Measurements from ENCODE around the gene CDH4. TPM values are rescaled to one million over a fixed set of nuclear protein-coding genes. Genes with fewer than 3 reads are reported as not detected.

Gene CDH4
- total RNA-seq, 4 donors from 2014 or later = 0.13 to 0.38 (median 0.21) TPM; not detected in 1

DNA sequence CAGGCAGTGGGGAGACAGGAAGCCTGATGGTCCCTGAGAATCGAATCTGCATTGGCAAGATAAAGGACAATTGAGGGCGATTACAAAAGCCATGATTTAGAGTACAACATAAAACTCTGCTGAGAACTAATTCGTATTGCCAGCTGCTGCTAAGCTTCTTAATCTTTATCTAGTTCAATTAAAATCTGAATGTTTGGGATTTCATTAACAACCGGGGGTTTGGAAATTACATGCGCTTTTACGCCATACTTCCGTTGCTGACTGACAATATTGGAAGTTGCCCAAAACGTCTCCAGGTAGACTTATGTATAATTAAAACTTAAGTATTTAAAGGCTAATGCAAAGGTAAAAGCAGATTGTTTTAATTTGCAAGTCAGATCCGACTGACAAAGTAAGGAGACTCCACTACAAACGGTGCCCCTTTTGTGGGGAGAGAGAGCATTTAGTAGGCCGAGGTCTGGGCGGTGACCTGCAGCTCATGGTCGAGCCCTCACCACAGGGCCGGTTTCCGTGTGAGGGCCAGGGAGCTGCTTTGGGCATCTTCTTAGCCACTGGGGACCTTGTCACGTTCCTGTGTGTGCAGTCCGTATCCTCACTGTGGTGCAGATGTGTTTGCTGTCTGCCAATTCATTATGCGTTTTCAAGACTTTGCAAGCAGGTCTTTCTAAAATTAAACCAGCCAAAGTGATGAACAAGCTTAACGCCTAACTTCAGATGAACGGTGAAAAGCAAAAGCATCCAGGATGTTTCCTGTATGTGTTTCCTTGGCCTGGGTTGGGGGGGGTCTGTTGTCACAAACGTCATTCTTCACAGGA, 49.9 kb downstream of the CDH4 start:
- Histone ChIP-seq H3K27me3 (peaks cover 0 to 8% (median 0%) of the 10 kb centered on the region in 4 donors), H3K4me1 (no peaks in the 10 kb centered on the region), H3K36me3 (no peaks in the 10 kb centered on the region), H3K27ac (no peak overlapping the region), H3K9me3 (no peaks in the 10 kb centered on the region), H3K4me3 (no peak overlapping the region)
- DNase-seq = no peak
- TF ChIP-seq CTCF (IDR thresholded peaks at IDR 0.05) (no peak), POLR2A (IDR thresholded peaks at IDR 0.05) (no peak)
- intact Hi-C loops (cut with DNase I) = no loop called here
- WGBS, 2 donors = 73 to 85% methylated on average over 19 to 21 of the region's 21 CpGs

- no peak for DNase-seq
- H3K4me3 ChIP-seq = no peak overlapping the region
- H3K27me3 ChIP-seq = peaks cover 0 to 21% (median 0%) of the 10 kb centered on the region in 4 donors
- TF ChIP-seq POLR2A (IDR thresholded peaks at IDR 0.05) = no peak
- TF ChIP-seq CTCF (IDR thresholded peaks at IDR 0.05) = no peak
- no peaks in the 10 kb centered on the region for H3K4me1 ChIP-seq
- no peak overlapping the region for H3K27ac ChIP-seq
- intact Hi-C loops (cut with DNase I) = no loop called here
- 88 to 92% methylated on average over 4 to 5 of the region's 8 CpGs for WGBS, 2 donors
- no peaks in the 10 kb centered on the region for H3K36me3 ChIP-seq
- H3K9me3 ChIP-seq = no peaks in the 10 kb centered on the region
Measured at GRCh38 chr20:61303217-61303616, 51.2 kb downstream of the CDH4 start.

DNA sequence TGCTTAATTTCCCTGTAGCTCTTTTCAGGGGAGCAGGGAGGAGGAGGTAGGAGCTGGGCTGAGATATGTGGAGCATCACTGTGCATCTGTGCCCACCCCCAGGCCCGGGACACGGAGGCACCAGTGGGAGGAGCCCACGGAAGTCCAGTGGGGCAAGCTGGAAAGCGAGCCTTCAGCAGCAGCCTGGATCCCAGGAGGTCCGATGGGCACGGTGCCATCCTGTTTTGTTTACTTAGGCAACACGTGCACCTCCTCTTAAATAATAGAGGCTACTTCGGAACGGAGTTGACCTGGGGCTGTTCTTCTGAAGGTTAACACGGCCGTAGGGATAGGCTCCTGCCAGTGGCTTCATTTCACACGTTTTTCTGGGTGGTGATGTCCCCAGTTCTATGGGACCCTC, 51.6 kb downstream of the CDH4 start:
- Histone ChIP-seq H3K4me1 (no peaks in the 10 kb centered on the region), H3K9me3 (no peaks in the 10 kb centered on the region), H3K27ac (no peak overlapping the region), H3K4me3 (no peak overlapping the region), H3K36me3 (no peaks in the 10 kb centered on the region), H3K27me3 (peaks cover 0 to 22% (median 0%) of the 10 kb centered on the region in 4 donors)
- no peak for DNase-seq
- no peak for TF ChIP-seq CTCF (IDR thresholded peaks at IDR 0.05)
- TF ChIP-seq POLR2A (IDR thresholded peaks at IDR 0.05) = no peak
- 47 to 58% methylated on average over 7 to 9 of the region's 12 CpGs for WGBS, 2 donors
- intact Hi-C loops (cut with DNase I) = no loop called here

DNA sequence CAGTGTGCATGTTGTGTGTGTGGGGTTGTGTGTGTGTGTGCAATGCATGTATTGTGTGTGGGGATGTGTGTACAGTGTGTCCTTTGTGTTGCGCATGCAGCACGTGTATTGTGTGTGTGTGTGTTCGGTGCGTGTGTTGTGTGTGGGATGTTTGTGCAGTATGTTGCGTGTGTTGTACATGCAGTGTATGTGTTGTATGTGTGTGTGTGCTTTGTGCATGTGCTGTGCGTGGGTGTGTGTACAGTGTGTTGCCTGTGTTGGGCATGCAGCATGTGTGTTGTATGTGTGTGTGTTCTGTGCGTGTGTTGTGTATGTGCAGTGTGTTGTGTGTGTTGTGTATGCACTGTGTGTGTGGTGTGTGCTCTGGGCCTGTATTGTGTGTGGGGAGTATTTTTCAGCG, 52.7 kb downstream of the CDH4 start:
- Histone ChIP-seq H3K9me3 (no peaks in the 10 kb centered on the region), H3K36me3 (no peaks in the 10 kb centered on the region), H3K4me3 (no peak overlapping the region), H3K4me1 (no peaks in the 10 kb centered on the region), H3K27ac (no peak overlapping the region), H3K27me3 (peaks cover 0 to 22% (median 0%) of the 10 kb centered on the region in 4 donors)
- intact Hi-C loops (cut with DNase I) = no loop called here
- DNase-seq = no peak
- 87 to 93% methylated on average over 3 to 6 of the region's 8 CpGs for WGBS, 2 donors
- TF ChIP-seq POLR2A (IDR thresholded peaks at IDR 0.05) (no peak), CTCF (IDR thresholded peaks at IDR 0.05) (no peak)

GRCh38 chr20:61306937-61307475, 54.9 kb downstream of the CDH4 start:
- H3K27ac ChIP-seq = no peak overlapping the region
- intact Hi-C loops (cut with DNase I) = no loop called here
- H3K4me3 ChIP-seq = no peak overlapping the region
- H3K36me3 ChIP-seq = no peaks in the 10 kb centered on the region
- H3K27me3 ChIP-seq = peaks cover 0 to 22% (median 0%) of the 10 kb centered on the region in 4 donors
- DNase-seq = no peak
- WGBS, 2 donors = 73 to 76% methylated on average over 10 of the region's 10 CpGs
- TF ChIP-seq CTCF (IDR thresholded peaks at IDR 0.05) (no peak), POLR2A (IDR thresholded peaks at IDR 0.05) (no peak)
- H3K9me3 ChIP-seq = no peaks in the 10 kb centered on the region
- no peaks in the 10 kb centered on the region for H3K4me1 ChIP-seq
